Measurements from ENCODE around the gene CDIPT.

DNA sequence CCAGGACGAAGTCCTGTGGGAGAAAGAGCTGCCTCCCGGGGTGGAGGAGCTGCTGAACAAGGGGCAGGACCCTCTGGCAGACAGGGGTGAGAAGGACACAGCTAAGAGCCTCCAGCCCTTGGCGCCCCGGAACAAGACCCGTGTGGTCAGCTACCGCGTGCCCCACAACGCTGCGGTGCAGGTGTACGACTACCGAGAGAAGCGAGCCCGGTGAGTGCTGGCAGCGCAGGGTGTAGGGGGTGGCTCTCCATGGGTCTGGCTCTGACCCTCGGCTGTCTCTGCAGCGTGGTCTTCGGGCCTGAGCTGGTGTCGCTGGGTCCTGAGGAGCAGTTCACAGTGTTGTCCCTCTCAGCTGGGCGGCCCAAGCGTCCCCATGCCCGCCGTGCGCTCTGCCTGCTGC lies 21.4 kb downstream of the CDIPT start:
- TF ChIP-seq, protein P1, sequence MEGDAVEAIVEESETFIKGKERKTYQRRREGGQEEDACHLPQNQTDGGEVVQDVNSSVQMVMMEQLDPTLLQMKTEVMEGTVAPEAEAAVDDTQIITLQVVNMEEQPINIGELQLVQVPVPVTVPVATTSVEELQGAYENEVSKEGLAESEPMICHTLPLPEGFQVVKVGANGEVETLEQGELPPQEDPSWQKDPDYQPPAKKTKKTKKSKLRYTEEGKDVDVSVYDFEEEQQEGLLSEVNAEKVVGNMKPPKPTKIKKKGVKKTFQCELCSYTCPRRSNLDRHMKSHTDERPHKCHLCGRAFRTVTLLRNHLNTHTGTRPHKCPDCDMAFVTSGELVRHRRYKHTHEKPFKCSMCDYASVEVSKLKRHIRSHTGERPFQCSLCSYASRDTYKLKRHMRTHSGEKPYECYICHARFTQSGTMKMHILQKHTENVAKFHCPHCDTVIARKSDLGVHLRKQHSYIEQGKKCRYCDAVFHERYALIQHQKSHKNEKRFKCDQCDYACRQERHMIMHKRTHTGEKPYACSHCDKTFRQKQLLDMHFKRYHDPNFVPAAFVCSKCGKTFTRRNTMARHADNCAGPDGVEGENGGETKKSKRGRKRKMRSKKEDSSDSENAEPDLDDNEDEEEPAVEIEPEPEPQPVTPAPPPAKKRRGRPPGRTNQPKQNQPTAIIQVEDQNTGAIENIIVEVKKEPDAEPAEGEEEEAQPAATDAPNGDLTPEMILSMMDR (IDR thresholded peaks at IDR 0.05; ENCODE audit: insufficient read depth, low read depth, low read length): no peak
- no peak for TF ChIP-seq EZH2 (IDR thresholded peaks at IDR 0.05; ENCODE audit: insufficient read depth, low read length)
